ENCODE results near the gene IL3. TPM values are rescaled to one million over a fixed set of nuclear protein-coding genes. Genes with fewer than 3 reads are reported as not detected.

IL3 gene
- total and polyA plus RNA-seq, 2 experiments from 2014 or later, result not detected

GRCh38 chr5:132080595-132080994 is 20.1 kb downstream of the IL3 start:
- H3F3A ChIP-seq (ENCODE audit: insufficient read depth), result no peaks in the 10 kb centered on the region
- H2AFZ ChIP-seq, result no peak overlapping the region
- H3K4me2 ChIP-seq (ENCODE audit: unreplicated experiment), result no peak overlapping the region
- no peaks in the 10 kb centered on the region for H3K27me3 ChIP-seq (replicated peaks; ENCODE audit: insufficient read depth)
- H3K4me3 ChIP-seq, result no peak overlapping the region
- WGBS, 2 experiments (ENCODE audit: low coverage in 1 of 2, low lambda C conversion rate in 2 of 2, missing lambda C conversion rate in 2 of 2), result 93 to 100% methylated on average over 3 of the region's 3 CpGs
- no peak for TF ChIP-seq EZH2phosphoT487 (IDR thresholded peaks at IDR 0.05; ENCODE audit: insufficient read depth, low read depth)
- no peak for TF ChIP-seq EZH2 (IDR thresholded peaks at IDR 0.05; ENCODE audit: insufficient read depth, poor library complexity, severe bottlenecking)
- no peaks in the 10 kb centered on the region for H3K9me2 ChIP-seq (ENCODE audit: insufficient read depth)
- H3K9me3 ChIP-seq (ENCODE audit: low read depth), result no peaks in the 10 kb centered on the region
- no peaks in the 10 kb centered on the region for H3K36me3 ChIP-seq (ENCODE audit: low read depth)
- DNase-seq, result no peak
- H3K79me2 ChIP-seq (ENCODE audit: insufficient read depth), result no peaks in the 10 kb centered on the region
- H3K9ac ChIP-seq, result no peak overlapping the region
- no peaks in the 10 kb centered on the region for H4K20me1 ChIP-seq (ENCODE audit: insufficient read depth)
- H3K4me1 ChIP-seq (ENCODE audit: insufficient read depth), result peaks cover 5% of the 10 kb centered on the region
- no peak overlapping the region for H3K27ac ChIP-seq
- in situ Hi-C loops (cut with MboI), result no loop called here

DNA sequence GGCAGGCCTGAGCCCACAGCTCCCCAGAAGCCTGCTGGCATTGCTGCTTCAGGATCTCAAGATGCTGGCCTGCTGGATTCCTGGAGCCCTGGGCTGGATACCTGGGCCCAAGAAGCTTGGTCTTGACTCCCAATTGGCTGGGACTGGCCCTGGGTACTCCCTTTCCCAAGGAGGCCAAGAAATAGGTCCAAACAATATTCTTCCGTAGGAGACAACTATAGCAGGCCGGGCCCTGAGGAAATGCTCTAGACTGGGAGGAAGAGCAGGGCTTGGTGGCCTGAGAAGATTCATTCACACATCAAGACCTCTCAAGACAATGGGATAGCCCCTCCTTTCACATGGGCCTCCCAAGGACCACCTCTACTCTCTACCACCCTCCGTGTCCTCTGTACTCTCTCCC is 21.0 kb downstream of the IL3 start:
- Histone ChIP-seq H3K9me2 (ENCODE audit: insufficient read depth) (no peaks in the 10 kb centered on the region), H3K4me1 (ENCODE audit: insufficient read depth) (peaks cover 14% of the 10 kb centered on the region), H3K4me2 (ENCODE audit: unreplicated experiment) (no peak overlapping the region), H3K9ac (no peak overlapping the region), H3K9me3 (ENCODE audit: low read depth) (no peaks in the 10 kb centered on the region), H3K79me2 (ENCODE audit: insufficient read depth) (no peaks in the 10 kb centered on the region), H2AFZ (no peak overlapping the region), H3K36me3 (ENCODE audit: low read depth) (no peaks in the 10 kb centered on the region), H3K27ac (no peak overlapping the region), H3F3A (ENCODE audit: insufficient read depth) (no peaks in the 10 kb centered on the region), H3K27me3 (replicated peaks; ENCODE audit: insufficient read depth) (no peaks in the 10 kb centered on the region), H3K4me3 (no peak overlapping the region), H4K20me1 (ENCODE audit: insufficient read depth) (no peaks in the 10 kb centered on the region)
- no peak for TF ChIP-seq EZH2 (IDR thresholded peaks at IDR 0.05; ENCODE audit: insufficient read depth, poor library complexity, severe bottlenecking)
- TF ChIP-seq EZH2phosphoT487 (IDR thresholded peaks at IDR 0.05; ENCODE audit: insufficient read depth, low read depth), result no peak
- in situ Hi-C loops (cut with MboI), result no loop called here
- no peak for DNase-seq
- WGBS, 2 experiments (ENCODE audit: low coverage in 1 of 2, low lambda C conversion rate in 2 of 2, missing lambda C conversion rate in 2 of 2), result 82 to 86% methylated on average over 3 of the region's 3 CpGs

DNA sequence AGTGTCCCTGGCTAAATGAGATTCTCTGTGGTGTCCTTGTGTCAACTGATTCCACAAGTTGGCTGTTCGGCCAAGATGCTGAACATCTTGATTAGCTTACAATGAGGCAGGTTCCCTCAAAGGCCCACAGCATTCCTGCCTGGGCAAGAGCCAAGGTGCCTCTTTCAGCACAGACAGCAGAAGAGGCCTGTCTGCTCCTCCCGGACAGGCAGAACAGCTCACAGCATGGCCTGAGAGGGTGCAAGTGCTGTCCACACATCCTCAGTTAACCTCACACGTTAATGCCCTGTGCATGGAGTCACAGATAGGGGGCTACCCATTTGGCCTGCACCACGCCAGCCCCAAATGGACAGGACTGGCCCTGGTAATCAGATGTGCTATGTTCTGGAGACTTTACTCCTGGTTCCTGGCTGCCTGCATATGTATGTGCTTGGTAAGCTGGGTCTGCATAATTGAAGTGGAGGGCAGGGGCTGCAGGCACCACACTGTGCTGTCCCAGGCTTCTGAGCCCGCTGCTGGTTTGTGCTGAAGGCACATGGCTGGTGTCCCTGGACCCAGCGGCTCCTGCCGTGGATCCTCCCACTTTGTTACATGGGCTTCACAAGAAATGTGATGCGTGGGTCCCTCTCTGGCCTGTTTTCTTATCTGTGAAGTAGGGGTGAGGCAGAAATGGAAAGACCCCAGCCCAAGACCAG is 22.0 kb downstream of the IL3 start:
- H3K4me1 ChIP-seq (ENCODE audit: insufficient read depth), result peaks cover 18% of the 10 kb centered on the region
- H3K9me3 ChIP-seq (ENCODE audit: low read depth), result no peaks in the 10 kb centered on the region
- H3K27me3 ChIP-seq (replicated peaks; ENCODE audit: insufficient read depth), result no peaks in the 10 kb centered on the region
- no peak overlapping the region for H3K4me2 ChIP-seq (ENCODE audit: unreplicated experiment)
- TF ChIP-seq EZH2 (IDR thresholded peaks at IDR 0.05; ENCODE audit: insufficient read depth, poor library complexity, severe bottlenecking) (no peak), EZH2phosphoT487 (IDR thresholded peaks at IDR 0.05; ENCODE audit: insufficient read depth, low read depth) (no peak)
- DNase-seq, result no peak
- WGBS, 2 experiments (ENCODE audit: low coverage in 1 of 2, low lambda C conversion rate in 2 of 2, missing lambda C conversion rate in 2 of 2), result 90 to 91% methylated on average over 8 of the region's 8 CpGs
- no peak overlapping the region for H2AFZ ChIP-seq
- no peaks in the 10 kb centered on the region for H3F3A ChIP-seq (ENCODE audit: insufficient read depth)
- no peaks in the 10 kb centered on the region for H4K20me1 ChIP-seq (ENCODE audit: insufficient read depth)
- no peak overlapping the region for H3K27ac ChIP-seq
- no peaks in the 10 kb centered on the region for H3K79me2 ChIP-seq (ENCODE audit: insufficient read depth)
- in situ Hi-C loops (cut with MboI), result no loop called here
- no peak overlapping the region for H3K9ac ChIP-seq
- H3K4me3 ChIP-seq, result no peak overlapping the region
- no peaks in the 10 kb centered on the region for H3K9me2 ChIP-seq (ENCODE audit: insufficient read depth)
- H3K36me3 ChIP-seq (ENCODE audit: low read depth), result no peaks in the 10 kb centered on the region

- no peak overlapping the region for H3K4me3 ChIP-seq
- H3K9me2 ChIP-seq (ENCODE audit: insufficient read depth), result no peaks in the 10 kb centered on the region
- DNase-seq, result no peak
- H4K20me1 ChIP-seq (ENCODE audit: insufficient read depth), result no peaks in the 10 kb centered on the region
- H3K9ac ChIP-seq, result no peak overlapping the region
- TF ChIP-seq EZH2 (IDR thresholded peaks at IDR 0.05; ENCODE audit: insufficient read depth, poor library complexity, severe bottlenecking) (no peak), EZH2phosphoT487 (IDR thresholded peaks at IDR 0.05; ENCODE audit: insufficient read depth, low read depth) (no peak)
- H3K4me1 ChIP-seq (ENCODE audit: insufficient read depth), result peaks cover 18% of the 10 kb centered on the region
- no peaks in the 10 kb centered on the region for H3K27me3 ChIP-seq (replicated peaks; ENCODE audit: insufficient read depth)
- 90 to 93% methylated on average over 4 of the region's 4 CpGs for WGBS, 2 experiments (ENCODE audit: low coverage in 1 of 2, low lambda C conversion rate in 2 of 2, missing lambda C conversion rate in 2 of 2)
- H3K36me3 ChIP-seq (ENCODE audit: low read depth), result no peaks in the 10 kb centered on the region
- H3K9me3 ChIP-seq (ENCODE audit: low read depth), result no peaks in the 10 kb centered on the region
- H3K27ac ChIP-seq, result no peak overlapping the region
- no peak overlapping the region for H2AFZ ChIP-seq
- H3K4me2 ChIP-seq (ENCODE audit: unreplicated experiment), result no peak overlapping the region
- in situ Hi-C loops (cut with MboI), result no loop called here
- H3K79me2 ChIP-seq (ENCODE audit: insufficient read depth), result no peaks in the 10 kb centered on the region
- no peaks in the 10 kb centered on the region for H3F3A ChIP-seq (ENCODE audit: insufficient read depth)
These were observed 22.7 kb downstream of the IL3 start for GRCh38 chr5:132083071-132083678.
